GM18951 (cell line): ENCODE results near the gene SLC6A12.
"Not testable (repeated sequence)": the region's sequence is repeated elsewhere in the genome, so short reads cannot be mapped to it uniquely, and the experiment has no call there.

Source experiments
- POLR2A ChIP-seq: IDR thresholded peaks from 4 replicates; pipeline ENCODE4 v1.6.1; 2011; ENCODE audit warnings: mild to moderate bottlenecking; ENCODE audit not compliant: insufficient read length, insufficient read depth; ENCODE audit errors: extremely low read depth
- in situ Hi-C: fragments of 300-500 bp; cut with MboI; formaldehyde crosslinking; loops from one replicate; pipeline ENCODE4 v1.12.0; 2022; ENCODE audit warnings: low sequenced_read_pairs, mixed read lengths, inconsistent platforms; ENCODE audit not compliant: unreplicated experiment

SLC6A12 gene

DNA sequence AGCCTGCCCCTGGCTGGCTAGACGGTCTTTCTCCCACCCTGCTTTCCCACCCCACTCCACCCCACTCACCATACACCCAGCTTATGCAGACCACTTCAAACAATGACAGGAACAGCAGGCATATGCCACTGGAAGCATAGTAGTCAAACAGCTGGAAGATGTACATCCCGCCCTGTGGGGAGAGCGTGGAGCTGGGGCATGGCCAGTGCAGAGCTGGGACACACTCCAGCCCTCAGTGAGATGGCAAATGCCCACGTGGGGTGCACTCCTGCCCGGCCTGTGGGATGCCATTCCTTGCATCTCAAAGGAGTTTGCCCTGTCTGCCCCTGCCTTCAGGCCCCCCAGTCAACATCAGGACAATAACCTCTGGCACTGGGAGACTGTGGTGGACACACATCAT is 18.8 kb downstream of the SLC6A12 start:
- in situ Hi-C loops, result no loop called here
- no peak for TF ChIP-seq POLR2A

DNA sequence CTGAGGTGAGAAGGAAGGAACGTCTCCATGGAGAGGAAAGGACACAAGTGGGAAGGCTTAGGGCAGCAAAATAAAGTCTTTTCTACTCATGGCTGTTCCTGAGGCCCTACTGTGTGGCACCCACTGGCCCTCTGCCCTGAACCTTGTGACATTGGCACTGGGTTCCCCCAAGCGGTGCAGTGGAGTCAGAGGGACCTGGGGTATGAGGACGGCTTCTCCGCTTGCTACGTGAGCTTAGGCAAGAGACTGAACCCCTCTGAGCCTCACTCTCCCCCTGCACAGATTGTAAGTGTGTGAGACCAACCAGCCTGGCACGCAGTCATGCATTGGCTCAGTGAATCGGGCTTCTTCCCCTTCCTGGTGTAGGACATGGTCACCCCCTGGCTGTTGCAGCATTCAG is 19.7 kb downstream of the SLC6A12 start:
- no peak for TF ChIP-seq POLR2A
- in situ Hi-C loops, result no loop called here

DNA sequence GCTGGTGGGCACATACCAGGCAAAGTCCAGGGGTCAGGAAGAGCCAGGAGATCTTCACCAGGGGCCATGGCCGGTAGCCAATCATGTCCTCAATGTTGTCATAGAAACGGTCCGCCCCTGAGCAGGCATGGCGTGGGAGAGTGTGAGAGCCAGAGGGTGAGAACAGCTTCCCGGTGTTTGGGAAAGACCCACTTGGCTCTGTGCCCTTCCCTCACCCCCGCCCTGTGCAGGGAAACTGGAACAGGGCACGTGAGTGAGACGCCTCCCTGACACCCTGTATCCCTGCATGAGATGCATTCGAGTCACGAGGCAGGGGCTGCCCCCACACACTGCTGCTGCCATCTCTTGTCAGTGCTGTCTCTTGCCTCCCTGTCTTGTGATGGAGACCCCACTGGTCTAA is 20.7 kb downstream of the SLC6A12 start:
- no peak for TF ChIP-seq POLR2A
- in situ Hi-C loops, result no loop called here

DNA sequence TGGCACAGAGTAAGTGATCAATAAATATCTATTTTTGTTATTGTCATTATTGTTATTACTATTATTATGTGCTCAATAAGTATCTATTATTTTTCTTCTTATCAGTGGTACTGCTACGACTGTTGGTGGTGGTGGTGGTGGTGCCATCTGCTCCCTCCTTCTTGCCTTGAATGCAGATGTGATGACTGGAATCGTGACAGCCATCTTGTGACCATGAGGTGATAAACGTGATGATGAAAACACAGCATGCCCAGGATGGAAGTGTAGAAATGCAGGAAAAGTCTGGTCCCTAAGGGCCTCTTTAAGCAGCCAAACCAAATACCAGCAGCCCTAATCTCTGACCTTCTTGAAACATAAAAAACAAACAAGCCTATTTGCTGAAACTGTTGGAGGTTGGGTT is 22.4 kb downstream of the SLC6A12 start:
- no peak for TF ChIP-seq POLR2A
- in situ Hi-C loops, result no loop called here

DNA sequence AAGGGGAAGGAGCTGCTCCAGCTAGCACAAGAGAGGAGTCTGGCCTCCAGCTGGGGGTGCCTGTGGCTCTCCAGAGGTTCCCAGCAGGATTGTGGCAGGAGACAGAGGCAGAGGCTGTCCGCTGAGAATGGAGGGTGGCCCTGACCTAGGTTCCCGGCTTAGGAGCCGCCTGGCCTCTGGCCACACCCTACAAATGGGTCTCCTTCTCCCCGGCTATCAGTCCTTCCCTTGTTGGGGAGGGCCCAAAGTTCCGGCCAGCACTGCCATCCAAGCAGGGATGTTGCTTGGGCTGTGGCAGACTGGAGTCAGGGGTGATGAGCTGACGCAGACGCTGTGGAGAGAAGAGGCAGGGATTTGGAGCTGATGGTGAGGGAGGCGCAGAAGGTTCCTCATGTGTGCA is 23.1 kb downstream of the SLC6A12 start:
- TF ChIP-seq POLR2A, result no peak
- in situ Hi-C loops, result no loop called here

DNA sequence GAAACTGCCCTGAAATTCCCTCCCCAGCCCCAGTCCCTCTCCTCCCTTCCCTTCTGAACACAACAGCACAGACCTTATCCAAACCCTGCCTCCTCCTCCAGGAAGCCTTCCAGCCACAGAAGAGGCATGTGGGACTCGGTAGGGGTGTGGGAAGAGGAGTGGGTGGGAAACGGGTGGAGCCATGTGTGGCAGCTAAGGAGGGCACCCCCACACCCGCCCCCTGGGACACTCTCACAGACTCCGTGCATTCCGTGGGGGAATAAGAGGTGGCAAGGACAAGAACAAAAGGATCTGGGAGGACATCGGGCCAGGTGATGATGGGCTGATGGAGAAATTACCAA is 24.4 kb downstream of the SLC6A12 start:
- in situ Hi-C loops, result no loop called here
- no peak for TF ChIP-seq POLR2A

DNA sequence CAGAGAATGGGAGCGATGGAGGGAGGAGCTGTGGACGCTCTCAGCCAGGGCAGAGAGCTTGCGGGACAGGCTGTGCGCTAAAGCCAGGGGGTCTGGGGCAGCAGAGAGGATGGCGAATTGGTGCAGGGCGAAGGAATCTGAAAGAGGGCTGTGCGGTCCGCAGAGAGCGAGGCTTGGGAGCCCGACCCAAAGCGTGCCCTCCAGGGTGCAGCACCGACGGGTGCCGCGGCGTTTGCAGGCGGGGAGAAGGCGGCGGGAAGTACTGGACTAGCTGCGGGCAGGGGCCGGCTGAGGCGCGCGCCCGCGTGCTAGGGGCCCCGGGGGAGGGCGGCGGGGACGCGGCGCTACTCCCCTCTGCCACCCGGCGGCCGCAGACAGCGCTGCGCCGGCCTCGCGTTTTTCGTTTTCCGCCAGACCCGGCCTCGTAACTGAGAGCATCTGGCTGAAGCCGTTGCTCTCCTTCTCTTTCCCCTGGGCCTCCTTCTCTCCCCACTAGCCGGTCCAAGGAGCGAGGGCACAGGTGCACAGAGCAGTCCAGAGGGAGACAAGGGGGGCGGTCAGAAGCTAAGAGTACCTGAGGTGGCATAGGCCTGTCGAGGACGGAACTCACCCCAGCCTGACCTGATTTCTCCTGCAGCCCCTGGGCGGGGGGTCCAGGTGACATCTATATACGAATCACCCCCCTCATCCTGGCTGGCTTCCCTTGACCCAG is 24.9 kb downstream of the SLC6A12 start:
- TF ChIP-seq POLR2A, result no peak
- in situ Hi-C loops, result no loop called here

DNA sequence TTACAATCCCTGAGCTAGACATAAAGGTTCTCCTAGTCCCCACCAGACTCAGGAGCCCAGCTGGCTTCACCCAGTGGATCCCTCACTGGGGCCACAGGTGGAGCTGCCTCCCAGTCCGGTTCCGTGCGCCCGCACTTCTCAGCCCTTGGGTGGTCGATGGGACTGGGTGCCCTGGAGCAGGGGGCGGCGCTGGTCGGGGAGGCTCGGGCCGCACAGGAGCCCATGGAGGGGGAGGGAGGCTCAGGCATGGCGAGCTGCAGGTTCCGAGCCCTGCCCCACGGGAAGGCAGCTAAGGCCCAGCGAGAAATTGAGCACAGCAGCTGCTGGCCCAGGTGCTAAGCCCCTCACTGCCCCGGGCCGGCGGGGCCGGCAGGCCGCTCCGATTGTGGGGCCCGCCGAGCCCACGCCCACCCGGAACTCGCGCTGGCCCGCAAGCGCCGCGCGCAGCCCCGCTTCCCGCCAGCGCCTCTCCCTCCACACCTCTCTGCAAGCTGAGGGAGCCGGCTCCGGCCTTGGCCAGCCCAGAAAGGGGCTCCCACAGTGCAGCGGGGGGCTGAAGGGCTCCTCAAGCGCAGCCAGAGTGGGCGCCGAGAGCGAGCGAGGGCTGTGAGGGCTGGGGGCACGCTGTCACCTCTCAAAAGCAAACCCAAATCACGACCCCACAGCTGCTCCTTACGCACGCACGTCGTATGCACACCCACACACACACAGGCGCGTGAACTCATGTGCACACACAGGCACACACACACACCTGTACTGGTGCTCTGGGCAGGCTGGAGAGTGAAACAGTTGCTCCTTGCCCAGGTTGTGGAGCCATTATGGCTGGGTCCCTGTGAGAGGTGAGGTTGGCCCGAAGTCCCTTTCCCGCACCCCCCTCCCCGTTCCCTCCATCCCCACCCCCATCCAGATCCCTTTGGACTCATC is 25.7 kb downstream of the SLC6A12 start:
- in situ Hi-C loops, result not testable (repeated sequence)

DNA sequence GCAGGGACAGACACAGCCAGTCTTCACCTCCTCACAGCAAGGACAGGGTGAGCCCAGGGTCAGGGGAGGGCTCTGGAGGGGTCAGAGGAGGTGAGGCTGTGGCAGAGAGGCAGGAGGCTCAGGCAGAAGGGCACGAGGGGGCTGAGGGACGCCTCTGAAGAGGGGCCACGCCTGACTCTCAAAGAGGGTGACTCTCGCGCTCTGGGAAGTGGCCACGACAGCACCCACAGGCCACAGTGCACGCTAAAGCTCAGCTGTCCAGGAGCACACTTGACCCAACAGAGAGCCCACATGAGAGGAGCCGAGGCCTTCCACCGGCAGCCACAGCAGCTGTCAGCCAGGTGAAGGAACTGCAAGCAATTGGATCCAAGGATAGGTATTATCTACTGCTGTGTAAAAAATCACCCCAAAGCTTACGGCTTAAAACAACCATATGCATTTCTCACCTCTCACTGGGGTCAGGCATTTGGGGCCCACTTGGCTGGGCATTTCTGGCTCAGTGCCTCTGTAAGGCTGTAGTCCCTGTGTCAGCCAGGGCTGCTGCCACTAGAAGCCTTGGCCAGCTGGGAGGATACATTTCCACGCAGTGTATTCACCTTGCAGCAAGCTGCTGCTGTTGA is 27.8 kb downstream of the SLC6A12 start:
- no peak for TF ChIP-seq POLR2A
- in situ Hi-C loops, result no loop called here

DNA sequence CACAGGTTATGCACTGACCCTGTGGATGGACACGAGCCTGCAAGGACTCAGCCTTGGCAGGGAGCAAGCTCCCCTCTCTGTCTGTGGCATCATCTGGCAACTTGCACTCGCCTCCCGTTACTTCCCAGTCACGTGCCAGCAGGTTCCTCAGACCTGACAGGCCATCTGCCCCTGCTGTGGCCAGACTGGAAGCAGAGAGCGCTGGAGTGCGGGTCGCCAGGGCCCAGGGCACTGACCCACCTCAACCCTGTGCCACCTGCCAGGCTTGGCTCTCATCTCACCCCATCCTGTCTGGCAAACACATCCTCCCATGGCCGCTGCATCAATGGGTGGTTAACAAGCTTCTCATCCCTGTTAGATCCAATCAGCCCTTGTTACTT is 28.4 kb downstream of the SLC6A12 start:
- in situ Hi-C loops, result no loop called here

DNA sequence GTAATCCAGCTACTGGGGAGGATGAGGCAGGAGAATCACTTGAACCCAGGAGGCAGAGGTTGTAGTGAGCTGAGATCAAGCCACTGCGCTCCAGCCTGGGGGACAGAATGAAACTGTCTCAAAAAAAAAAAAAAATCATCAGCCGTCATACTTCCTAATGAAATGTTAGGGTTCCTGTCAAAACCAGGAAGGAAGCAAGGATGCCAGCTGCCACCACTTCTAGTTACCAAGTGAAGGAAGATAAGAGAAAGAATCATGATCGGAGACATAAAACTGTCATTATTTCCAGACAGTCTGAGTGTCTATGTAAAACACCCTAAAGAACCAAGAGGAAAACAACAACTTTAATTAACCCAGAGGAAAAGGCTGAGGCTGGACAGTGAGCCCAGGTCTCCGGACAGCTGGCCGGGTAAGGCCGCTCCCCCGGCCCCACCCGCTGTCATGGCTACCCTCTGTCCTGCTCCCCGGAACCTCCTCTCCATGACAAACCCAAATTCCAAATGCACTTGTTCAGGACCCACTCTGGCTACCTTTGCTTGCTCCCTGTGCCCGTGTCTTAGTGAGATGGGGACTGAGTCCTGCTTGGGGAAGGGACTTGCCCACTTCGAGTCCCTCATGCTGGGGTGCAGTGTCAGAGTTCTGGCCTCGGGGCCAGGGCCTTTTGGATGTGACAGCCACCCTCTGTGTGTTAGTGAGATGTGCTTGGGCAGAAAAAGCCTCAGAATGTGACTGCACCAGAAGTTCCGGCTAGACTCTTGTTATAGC is 29.0 kb downstream of the SLC6A12 start:
- TF ChIP-seq POLR2A, result no peak
- in situ Hi-C loops, result no loop called here

More for the DNA sequence above, 28.4 kb downstream of the SLC6A12 start:
- TF ChIP-seq POLR2A, result no peak

DNA sequence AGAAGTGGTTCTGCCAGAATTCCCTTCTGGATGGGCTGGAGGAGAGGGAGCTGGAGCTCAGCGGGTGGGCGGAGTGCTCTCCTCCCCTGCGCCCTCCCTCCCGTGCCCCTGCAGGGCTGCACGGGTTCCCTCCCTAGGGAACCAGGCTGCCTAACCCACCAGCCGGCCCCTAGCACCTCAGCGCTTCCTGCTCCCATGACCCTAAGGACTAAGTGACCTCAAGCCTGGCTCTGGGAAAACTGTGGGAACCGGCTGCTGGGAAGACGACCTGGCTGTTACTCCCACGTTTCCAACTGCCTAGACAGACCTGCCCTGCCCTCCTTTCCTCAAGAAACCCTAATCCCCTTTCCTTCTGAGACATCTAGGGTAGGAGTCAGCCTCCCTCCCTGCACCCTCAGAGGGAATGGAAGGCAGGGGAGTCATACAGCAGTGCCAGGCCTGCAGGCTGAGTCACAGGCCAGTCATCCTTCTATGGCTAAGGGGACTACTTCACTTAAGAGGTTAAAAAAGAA is 31.5 kb downstream of the SLC6A12 start:
- in situ Hi-C loops, result no loop called here
- no peak for TF ChIP-seq POLR2A

DNA sequence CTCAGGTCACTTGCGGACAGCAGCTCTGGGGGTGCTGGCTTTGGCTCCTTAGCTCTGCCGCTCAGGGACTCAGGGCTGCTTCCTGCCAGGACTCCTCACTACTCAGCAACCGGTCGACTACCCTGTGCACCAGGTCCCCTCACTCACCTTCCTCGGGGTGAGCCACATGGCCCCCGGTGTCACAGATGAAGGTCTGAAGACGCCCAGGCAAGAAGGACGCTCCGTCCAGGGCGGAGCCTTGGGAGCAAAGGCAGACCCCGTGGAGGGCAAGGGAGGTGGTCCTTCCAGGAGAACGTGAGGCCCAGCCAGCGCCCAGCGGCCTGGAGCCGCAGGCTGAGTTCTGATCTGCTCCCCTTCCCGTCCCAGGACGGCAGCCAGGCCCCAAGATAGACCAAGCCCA is 32.0 kb downstream of the SLC6A12 start:
- no peak for TF ChIP-seq POLR2A
- in situ Hi-C loops, result no loop called here
